Stimulated activated CD8-positive, alpha-beta memory T cell treated with anti-CD3 and anti-CD28 coated beads, Interleukin-7, amount 100 ng/mL, for 4 hours (primary cell): ENCODE data around the gene A2ML1.
"Not testable (repeated sequence)": the region's sequence is repeated elsewhere in the genome, so short reads cannot be mapped to it uniquely, and the experiment has no call there.

Experiments
- DNase-seq, 2 donors: peaks; one replicate each; pipeline ENCODE4 v3.0.0-alpha.2; 2020; ENCODE audit warnings: low read depth in 2 of 2

Gene A2ML1

GRCh38 chr12:8822298-8822697 is at the start of gene A2ML1:
TSS of gene A2ML1 (plus strand) at chr12:8822621. CDS start at chr12:8822652, 31 bp downstream.
- no peak for DNase-seq

DNA sequence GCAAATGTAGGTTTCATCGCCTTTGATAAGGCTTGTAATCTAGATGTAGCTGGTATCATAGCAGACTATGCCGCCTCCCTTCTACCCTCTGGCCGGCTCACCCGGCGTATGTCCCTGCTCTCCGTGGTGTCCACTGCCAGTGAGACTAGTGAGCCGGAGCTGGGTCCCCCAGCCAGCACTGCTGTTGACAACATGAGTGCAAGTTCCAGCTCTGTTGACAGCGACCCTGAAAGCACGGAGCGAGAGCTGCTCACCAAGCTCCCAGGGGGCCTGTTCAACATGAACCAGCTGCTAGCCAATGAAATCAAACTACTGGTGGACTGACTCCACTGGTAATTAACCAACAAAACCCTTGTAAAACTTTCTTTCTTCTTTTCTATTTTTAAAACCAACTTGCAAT is 49.0 kb upstream of the A2ML1 start:
- DNase-seq: no peak

DNA sequence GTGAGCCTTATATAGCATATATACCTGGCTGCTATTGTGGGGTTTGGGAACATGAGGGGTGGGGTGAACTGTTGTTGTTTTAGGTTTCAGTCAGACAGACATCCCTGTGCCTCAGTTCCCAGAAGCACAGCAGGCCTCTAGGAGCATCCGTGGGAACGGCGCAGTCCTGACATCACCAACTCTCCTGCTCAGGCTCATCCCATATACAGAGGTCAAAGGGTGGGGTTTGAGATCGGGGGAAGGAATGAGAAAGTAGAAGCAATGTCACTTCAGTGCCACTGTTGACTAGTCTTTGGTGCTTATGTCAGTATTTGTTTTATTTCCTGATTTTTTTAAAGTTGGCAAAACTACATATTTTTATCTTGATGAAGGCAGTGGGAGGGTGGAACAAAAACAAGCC is 43.1 kb upstream of the A2ML1 start:
- DNase-seq: no peak

GRCh38 chr12:8779862-8780261 is 42.6 kb upstream of the A2ML1 start:
- no peak for DNase-seq

GRCh38 chr12:8780389-8780788 is 42.0 kb upstream of the A2ML1 start:
- DNase-seq: no peak

GRCh38 chr12:8781381-8782127 is 40.9 kb upstream of the A2ML1 start:
- no peak for DNase-seq

DNA sequence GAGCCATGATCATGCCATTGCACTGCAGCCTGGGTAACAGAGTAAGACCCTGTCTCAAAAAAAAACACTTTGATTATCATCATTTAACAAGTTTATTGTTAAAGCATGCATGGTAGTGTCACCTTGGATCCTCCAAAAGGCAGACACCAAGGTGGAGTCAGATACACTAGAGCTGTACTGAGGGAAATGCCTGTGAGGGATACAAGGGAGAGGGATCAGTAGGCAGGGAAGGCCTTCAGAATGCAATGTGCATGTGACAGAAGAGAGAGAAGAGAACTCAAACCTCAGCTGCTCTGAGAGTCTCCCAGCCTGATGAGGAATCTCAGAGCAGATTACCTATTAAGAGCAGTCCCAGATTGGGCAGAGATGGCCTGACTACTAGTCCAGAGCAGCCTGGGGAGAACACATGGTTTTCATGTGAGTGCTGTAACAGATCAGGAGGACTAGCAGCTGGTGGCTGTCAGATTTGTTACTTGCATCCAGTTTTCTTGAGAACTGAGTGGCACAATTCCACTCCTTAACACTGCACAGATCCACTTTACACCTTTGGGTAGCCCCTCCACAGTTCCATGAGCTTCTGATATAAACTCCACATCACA is 38.0 kb upstream of the A2ML1 start:
- DNase-seq: no peak

GRCh38 chr12:8785499-8785898 is 36.9 kb upstream of the A2ML1 start:
- DNase-seq: no peak

- DNase-seq: not testable (repeated sequence)
These were observed 35.2 kb upstream of the A2ML1 start for GRCh38 chr12:8787206-8787605.

DNA sequence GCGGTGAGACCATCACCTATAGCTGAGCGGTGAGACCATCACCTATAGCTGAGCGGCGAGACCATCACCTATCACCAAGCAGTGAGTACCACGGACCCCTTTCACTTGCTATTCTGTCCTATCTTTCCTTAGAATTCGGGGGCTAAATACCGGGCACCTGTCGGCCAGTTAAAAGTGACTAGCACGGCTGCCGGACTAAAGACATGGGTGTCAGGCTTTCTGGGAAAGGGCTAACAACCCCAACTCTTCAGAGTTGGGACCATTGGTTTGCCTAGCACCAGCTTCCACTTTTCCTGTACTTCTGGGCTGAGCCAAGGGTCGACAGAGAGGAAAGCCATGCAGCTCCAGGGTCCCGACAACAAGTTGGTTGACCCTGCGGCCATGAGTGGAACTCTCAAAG is 33.7 kb upstream of the A2ML1 start:
- DNase-seq: not testable (repeated sequence)

DNA sequence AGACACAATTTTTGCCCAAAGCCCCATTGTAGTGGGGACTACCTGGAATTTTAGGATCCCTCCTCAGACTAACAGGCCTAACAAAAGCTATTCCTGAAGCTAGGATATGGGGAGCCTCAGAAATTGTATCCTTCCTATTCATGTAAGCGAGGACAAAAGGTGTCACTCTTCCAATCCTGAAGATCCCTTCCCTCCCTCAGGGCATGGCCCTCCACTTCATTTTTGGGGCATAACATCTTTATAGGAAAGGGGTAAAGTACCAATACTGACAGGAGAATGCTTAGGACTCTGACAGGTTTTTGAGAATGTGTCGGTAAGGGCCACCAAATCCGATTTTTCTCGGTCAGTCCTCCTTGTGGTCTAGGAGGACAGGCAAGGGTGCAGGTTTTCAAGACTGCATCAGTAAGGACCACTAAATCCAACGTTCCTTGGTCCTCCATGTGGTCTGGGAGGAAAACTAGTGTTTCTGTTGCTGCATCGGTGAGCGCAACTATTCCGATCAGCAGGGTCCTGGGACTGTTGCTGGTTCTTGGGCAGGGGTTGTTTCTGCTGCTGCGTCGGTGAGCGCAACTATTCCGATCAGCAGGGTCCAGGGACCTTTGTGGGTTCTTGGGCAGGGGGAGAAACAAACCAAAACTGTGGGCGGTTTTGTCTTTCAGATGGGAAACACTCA is 32.9 kb upstream of the A2ML1 start:
- DNase-seq: not testable (repeated sequence)

GRCh38 chr12:8793226-8793625 is 29.2 kb upstream of the A2ML1 start:
- DNase-seq: not testable (repeated sequence)

DNA sequence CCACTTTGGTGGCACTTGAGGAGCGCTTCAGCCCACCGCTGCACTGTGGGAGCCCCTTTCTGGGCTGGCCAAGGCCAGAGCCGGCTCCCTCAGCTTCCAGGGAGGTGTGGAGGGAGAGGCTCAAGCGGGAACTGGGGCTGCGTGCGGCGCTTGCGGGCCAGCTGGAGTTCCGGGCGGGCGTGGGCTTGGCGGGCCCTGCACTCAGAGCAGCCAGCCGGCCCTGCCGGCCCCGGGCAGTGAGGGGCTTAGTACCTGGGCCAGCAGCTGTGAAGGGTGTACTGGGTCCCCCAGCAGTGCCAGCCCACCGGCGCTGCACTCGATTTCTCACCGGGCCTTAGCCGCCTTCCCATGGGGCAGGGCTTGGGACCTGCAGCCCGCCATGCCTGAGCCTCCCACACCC is 27.8 kb upstream of the A2ML1 start:
- DNase-seq: not testable (repeated sequence)

GRCh38 chr12:8796831-8797626 is 25.4 kb upstream of the A2ML1 start:
- no peak for DNase-seq

DNA sequence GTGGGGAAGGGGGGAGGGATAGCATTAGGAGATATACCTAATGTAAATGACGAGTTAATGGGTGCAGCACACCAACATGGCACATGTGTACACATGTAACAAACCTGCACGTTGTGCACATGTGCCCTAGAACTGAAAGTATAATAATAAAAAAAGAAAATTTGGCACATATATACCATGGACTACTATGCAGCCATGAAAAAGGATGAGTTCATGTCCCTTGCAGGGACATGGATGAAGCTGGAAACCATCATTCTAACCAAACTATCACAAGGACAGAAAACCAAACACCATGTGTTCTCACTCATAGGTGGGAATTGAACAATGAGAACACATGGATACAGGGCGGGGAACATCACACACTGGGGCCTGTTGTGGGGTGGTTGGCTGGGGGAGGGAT is 21.2 kb upstream of the A2ML1 start:
- not testable (repeated sequence) for DNase-seq

- not testable (repeated sequence) for DNase-seq
These were observed 17.6 kb upstream of the A2ML1 start for GRCh38 chr12:8804833-8805232.

GRCh38 chr12:8805487-8805886 is 16.9 kb upstream of the A2ML1 start:
- not testable (repeated sequence) for DNase-seq

DNA sequence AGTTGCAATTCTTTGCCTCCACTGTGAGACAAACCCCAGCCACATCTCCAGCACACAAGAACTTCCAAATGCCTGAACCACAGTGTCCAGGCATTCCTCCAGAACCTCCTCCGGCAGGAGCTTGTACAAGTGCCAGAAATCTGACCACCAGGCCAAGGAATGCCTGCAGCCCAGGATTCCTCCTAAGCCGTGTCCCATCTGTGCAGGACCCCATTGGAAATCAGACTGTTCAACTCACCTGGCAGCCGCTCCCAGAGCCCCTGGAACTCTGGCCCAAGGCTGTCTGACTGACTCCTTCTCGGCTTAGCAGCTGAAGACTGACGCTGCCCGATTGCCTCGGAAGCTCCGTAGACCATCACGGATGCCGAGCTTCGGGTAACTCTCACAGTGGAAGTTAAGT is 15.3 kb upstream of the A2ML1 start:
- DNase-seq: not testable (repeated sequence)

DNA sequence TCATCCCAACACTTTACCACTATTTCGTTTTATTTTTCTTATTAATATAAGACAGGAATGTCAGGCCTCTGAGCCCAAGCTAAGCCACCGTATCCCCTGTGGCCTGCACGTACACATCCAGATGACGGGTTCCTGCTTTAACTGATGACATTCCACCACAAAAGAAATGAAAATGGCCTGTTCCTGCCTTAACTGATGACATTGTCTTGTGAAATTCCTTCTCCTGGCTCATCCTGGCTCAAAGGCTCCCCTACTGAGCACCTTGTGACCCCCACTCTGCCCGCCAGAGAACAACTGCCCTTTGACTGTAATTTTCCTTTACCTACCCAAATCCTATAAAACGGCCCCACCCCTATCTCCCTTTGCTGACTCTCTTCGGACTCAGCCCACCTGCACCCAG is 12.3 kb upstream of the A2ML1 start:
- DNase-seq: not testable (repeated sequence)

GRCh38 chr12:8813572-8814357 is 8.7 kb upstream of the A2ML1 start:
- DNase-seq: no peak

DNA sequence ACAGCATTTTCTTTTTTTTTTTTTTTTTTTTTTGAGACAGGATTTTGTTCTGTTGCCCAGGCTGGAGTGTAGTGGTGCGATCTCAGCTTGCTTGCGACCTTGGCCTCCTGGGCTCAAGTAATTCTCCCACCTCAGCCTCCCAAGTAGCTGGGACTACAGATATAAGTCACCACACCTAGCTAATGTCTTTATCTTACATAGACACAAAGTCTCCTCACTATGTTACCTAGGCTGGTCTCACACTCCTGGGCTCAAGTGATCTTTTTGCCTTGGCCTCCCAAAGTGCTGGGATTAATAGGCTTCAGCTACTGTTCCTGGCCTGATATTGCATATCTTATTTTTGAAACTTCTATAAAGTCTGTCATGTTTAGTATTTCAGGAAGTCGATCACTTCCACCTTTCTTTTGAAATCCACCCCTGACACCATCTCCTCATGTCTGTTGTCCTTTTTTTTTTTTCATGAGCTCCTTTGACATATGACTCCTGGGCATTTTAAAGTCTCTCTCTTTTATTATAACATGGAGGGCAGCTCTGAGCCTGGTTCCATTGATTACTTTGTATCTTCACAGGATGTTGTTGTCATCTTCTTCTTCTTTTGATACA is 5.9 kb upstream of the A2ML1 start:
- DNase-seq: no peak
